ENCODE measurements around the gene TPRG1L. TPM values are rescaled to one million over a fixed set of nuclear protein-coding genes. Genes with fewer than 3 reads are reported as not detected.

TPRG1L gene
- total and polyA plus RNA-seq, 10 donors = 19.9 to 45.9 (median 31.5) TPM

DNA sequence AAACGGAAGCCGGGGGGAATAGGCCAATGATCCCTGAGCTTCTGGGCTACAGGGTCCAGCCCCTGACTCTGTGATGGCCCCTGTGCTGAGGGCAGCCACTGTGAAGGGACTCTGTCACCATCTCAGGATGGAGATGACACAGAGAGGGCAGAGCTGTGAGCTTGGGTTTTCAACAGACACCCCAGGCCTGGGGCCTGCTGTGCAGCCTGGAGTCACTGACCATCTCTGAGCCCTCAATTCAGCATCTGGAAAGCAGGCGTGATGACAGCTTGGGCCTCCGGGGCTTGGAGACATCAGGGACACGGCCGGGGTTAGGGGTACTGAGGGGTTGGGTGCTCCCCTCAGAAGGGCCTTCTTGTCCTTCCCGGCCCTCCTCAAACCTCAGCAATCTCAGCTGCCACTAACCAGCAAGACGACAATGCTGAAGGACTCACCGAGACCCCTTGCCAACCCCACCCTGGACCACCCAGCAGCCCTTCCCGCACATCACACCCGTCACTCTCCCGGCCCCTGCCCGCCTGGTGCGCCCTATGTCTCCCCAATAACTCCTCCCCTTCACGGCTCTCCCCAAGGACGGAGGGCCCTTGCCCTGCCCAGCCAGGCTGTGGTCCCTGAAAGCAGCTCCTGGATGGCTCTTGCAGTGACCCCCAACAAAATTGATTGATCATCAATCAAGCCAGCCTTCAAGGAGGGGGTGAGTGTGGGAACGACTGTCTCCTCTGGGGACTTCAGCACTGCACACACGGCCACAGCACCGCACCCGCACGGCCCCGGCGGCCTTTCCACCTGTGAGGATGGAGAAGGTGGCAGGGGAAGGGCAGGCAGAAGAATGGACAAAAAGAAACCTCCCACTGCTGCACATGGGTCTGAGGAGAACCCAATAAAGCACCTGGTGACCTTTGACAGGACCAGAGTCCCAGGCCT, 17.8 kb upstream of the TPRG1L start:
- Histone ChIP-seq H3K4me3 (no peak overlapping the region), H3K27ac (no peak overlapping the region), H3K4me1 (peaks cover 10 to 45% (median 26%) of the 10 kb centered on the region in 6 donors), H3K9me3 (no peaks in the 10 kb centered on the region), H3K36me3 (no peaks in the 10 kb centered on the region), H3K27me3 (replicated peaks in 1 of 7) (peaks cover 3 to 66% (median 30%) of the 10 kb centered on the region in 7 donors)
- DNase-seq = no peak
- intact Hi-C loops (cut with DNase I; ENCODE audit: low total_unique reads) = no loop called here
- TF ChIP-seq, protein P1, sequence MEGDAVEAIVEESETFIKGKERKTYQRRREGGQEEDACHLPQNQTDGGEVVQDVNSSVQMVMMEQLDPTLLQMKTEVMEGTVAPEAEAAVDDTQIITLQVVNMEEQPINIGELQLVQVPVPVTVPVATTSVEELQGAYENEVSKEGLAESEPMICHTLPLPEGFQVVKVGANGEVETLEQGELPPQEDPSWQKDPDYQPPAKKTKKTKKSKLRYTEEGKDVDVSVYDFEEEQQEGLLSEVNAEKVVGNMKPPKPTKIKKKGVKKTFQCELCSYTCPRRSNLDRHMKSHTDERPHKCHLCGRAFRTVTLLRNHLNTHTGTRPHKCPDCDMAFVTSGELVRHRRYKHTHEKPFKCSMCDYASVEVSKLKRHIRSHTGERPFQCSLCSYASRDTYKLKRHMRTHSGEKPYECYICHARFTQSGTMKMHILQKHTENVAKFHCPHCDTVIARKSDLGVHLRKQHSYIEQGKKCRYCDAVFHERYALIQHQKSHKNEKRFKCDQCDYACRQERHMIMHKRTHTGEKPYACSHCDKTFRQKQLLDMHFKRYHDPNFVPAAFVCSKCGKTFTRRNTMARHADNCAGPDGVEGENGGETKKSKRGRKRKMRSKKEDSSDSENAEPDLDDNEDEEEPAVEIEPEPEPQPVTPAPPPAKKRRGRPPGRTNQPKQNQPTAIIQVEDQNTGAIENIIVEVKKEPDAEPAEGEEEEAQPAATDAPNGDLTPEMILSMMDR (IDR thresholded peaks at IDR 0.05 in 8 of 11, conservative IDR thresholded peaks at IDR 0.05 in 3 of 11) = no peak
- no peak for TF ChIP-seq POLR2AphosphoS5 (IDR thresholded peaks at IDR 0.05)
- TF ChIP-seq POLR2A (IDR thresholded peaks at IDR 0.05) = no peak
- WGBS, 5 donors = 83 to 92% (median 85%) methylated on average over 21 to 23 of the region's 23 CpGs

DNA sequence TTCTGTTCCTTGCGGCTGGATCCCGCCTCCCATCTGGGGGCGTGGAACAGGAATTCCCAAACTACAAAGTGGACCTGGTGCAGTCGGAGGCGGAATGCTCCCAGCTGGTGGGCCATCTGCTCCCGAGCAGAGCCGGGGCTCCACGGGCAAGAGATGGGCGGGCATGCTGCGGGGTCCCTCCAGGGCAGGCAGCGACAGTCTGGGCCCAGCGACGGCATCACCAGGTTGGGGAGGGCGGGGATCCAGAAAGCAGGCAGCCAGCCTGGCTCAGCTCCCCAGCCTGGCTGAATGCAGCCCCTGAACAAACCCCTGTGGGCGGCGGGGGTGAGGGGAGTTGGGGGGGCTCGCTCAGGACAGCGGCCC, 17.1 kb upstream of the TPRG1L start:
- no peak for DNase-seq
- no peaks in the 10 kb centered on the region for H3K9me3 ChIP-seq
- no peak overlapping the region for H3K4me3 ChIP-seq
- no peak overlapping the region for H3K27ac ChIP-seq
- no peaks in the 10 kb centered on the region for H3K36me3 ChIP-seq
- WGBS, 5 donors = 87 to 96% (median 92%) methylated on average over 14 to 18 of the region's 18 CpGs
- intact Hi-C loops (cut with DNase I; ENCODE audit: low total_unique reads) = no loop called here
- TF ChIP-seq POLR2A (IDR thresholded peaks at IDR 0.05) (no peak), POLR2AphosphoS5 (IDR thresholded peaks at IDR 0.05) (no peak)
- TF ChIP-seq, protein P1 (IDR thresholded peaks at IDR 0.05 in 8 of 11, conservative IDR thresholded peaks at IDR 0.05 in 3 of 11) = no peak
- peaks cover 3 to 73% (median 33%) of the 10 kb centered on the region in 7 donors for H3K27me3 ChIP-seq (replicated peaks in 1 of 7)
- peaks cover 10 to 43% (median 27%) of the 10 kb centered on the region in 6 donors for H3K4me1 ChIP-seq

DNA sequence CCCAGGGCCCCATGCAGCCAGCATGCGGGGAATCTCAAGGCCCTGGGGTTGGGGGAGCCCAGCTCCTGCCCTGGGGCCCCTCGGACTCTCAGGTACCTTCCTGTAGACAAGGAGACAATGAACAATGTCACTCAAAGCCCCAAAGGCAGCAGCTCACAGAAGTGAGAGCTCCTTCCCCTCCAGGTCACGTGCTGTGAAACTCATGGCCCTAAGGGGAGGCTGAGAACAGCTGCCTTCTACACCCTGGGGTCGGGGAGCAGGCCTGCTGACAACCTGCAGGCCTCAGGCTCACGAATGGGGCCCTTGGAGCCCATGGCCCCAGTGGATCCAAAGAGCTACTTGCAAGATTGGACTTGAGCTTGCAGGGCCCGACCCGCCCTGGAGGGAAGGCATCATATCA, 16.7 kb upstream of the TPRG1L start:
- 81 to 89% (median 83%) methylated on average over 2 to 7 of the region's 7 CpGs for WGBS, 5 donors
- intact Hi-C loops (cut with DNase I; ENCODE audit: low total_unique reads) = no loop called here
- Histone ChIP-seq H3K4me1 (peaks cover 10 to 38% (median 27%) of the 10 kb centered on the region in 6 donors), H3K9me3 (no peaks in the 10 kb centered on the region), H3K36me3 (no peaks in the 10 kb centered on the region), H3K27me3 (replicated peaks in 1 of 7) (peaks cover 3 to 77% (median 33%) of the 10 kb centered on the region in 7 donors), H3K27ac (no peak overlapping the region), H3K4me3 (no peak overlapping the region)
- no peak for DNase-seq
- TF ChIP-seq, protein P1 (IDR thresholded peaks at IDR 0.05 in 8 of 11, conservative IDR thresholded peaks at IDR 0.05 in 3 of 11) = no peak
- no peak for TF ChIP-seq POLR2A (IDR thresholded peaks at IDR 0.05)
- TF ChIP-seq POLR2AphosphoS5 (IDR thresholded peaks at IDR 0.05) = no peak

DNA sequence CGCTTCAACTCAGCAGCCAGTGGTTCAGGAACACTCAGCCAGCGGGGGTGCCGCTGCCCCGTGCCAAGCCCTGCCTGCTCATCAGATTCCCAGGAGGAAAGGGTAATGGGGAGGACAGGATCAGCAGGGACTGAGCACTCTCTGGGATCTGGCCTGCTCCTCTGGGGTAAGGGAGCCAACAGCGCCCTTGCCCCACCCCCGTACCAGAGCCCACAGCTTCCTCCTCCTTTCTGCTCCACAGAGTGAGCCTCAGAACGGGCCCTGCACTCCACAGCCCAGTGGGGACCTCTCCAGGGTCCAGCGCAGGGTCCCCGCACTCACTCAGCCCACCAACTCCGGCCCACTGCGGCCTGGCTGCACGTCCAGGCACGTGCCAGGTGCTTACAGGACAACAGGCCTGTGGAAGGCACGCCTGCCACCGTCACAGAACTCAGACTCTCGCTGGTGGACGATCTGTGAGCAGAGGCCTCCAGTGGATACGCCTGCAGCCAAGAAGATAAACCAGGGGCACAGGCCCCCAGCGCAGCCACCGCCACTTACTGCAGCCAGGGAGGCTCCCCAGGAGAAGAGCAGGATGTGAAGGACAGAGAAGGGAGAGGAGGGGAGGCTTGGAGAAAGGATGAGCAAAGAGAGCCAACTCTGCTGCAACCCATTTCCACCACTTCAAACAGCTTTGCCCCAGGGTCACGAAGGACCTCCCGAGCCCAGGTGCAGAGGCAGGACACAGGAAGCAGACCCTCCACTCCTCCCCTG, 15.6 kb upstream of the TPRG1L start:
- Histone ChIP-seq H3K9me3 (no peaks in the 10 kb centered on the region), H3K4me3 (no peak overlapping the region), H3K27ac (no peak overlapping the region), H3K27me3 (replicated peaks in 1 of 7) (peaks cover 3 to 83% (median 33%) of the 10 kb centered on the region in 7 donors), H3K36me3 (no peaks in the 10 kb centered on the region), H3K4me1 (peaks cover 10 to 37% (median 27%) of the 10 kb centered on the region in 6 donors)
- 50 to 67% (median 56%) methylated on average over 14 to 22 of the region's 22 CpGs for WGBS, 5 donors
- TF ChIP-seq, protein P1 (IDR thresholded peaks at IDR 0.05 in 8 of 11, conservative IDR thresholded peaks at IDR 0.05 in 3 of 11) = no peak
- TF ChIP-seq POLR2A (IDR thresholded peaks at IDR 0.05) = no peak
- no peak for TF ChIP-seq POLR2AphosphoS5 (IDR thresholded peaks at IDR 0.05)
- intact Hi-C loops (cut with DNase I; ENCODE audit: low total_unique reads) = no loop called here
- DNase-seq = no peak

Measured in spleen (tissue), 11 donors.